IMR-90 (cell line): ENCODE data around the gene ING3. TPM values are rescaled to one million over a fixed set of nuclear protein-coding genes. Genes with fewer than 3 reads are reported as not detected.

Source experiments
- ATAC-seq: fragments of 200-7000 bp; cut with Tn5 transposase; 2 replicates; pipeline ENCODE4 v1.9.1; 2020; ENCODE audit warnings: low read depth, mild to moderate bottlenecking, moderate library complexity
- BruUV-seq: library from RNA; stranded (reverse); fragments of 400-500 nt; replicated peaks from 2 replicates; lab custom pipeline; 2021; lab: Mats Ljungman, UMichigan
- CTCF ChIA-PET: fragments of 300-600 bp; formaldehyde crosslinking; extraction: SDS; loops from one replicate; lab custom pipeline; 2021; ENCODE audit warnings: antibody characterized with exemption; lab: Yijun Ruan, JAX
- POLR2A ChIA-PET: fragments of 300-600 bp; sonication (Branson Sonifier 250); formaldehyde crosslinking; loops from one replicate; lab custom pipeline; 2022; ENCODE audit warnings: antibody characterized with exemption; ENCODE audit not compliant: unreplicated experiment; lab: Charles Lee
- DNase-seq: peaks from one replicate; pipeline ENCODE4 v3.0.0; 2013
- H2AFZ ChIP-seq: replicated peaks from 2 replicates; pipeline ENCODE3; 2013; ENCODE audit warnings: low read length, mild to moderate bottlenecking; ENCODE audit not compliant: poor library complexity
- H2AK5ac ChIP-seq: 2 replicates; pipeline ENCODE4 v1.6.1; 2013; ENCODE audit warnings: low read depth, low read length, inconsistent platforms
- H2AK9ac ChIP-seq: replicated peaks from 2 replicates; pipeline ENCODE3; 2013; ENCODE audit warnings: mild to moderate bottlenecking, low read depth, low read length, moderate library complexity; ENCODE audit not compliant: poor library complexity
- H2BK120ac ChIP-seq: 2 replicates; pipeline ENCODE4 v1.6.1; 2013; ENCODE audit warnings: low read depth, low read length, inconsistent platforms
- H2BK15ac ChIP-seq: 3 replicates; pipeline ENCODE4 v1.6.1; 2013; ENCODE audit warnings: low read depth, low read length, inconsistent platforms
- H2BK20ac ChIP-seq: 2 replicates; pipeline ENCODE4 v1.6.1; 2013; ENCODE audit warnings: low read depth, mild to moderate bottlenecking, inconsistent platforms, low read length, moderate library complexity
- H2BK5ac ChIP-seq: 2 replicates; pipeline ENCODE4 v1.6.1; 2013; ENCODE audit warnings: mild to moderate bottlenecking, low read depth, low read length, inconsistent platforms; ENCODE audit not compliant: poor library complexity, severe bottlenecking
- H3K14ac ChIP-seq: replicated peaks from 2 replicates; pipeline ENCODE4 v1.6.1; 2013; ENCODE audit warnings: low read depth, low read length, inconsistent platforms
- H3K18ac ChIP-seq: 2 replicates; pipeline ENCODE4 v1.6.1; 2013; ENCODE audit warnings: low read depth, low read length, control low read depth
- H3K23ac ChIP-seq: 2 replicates; pipeline ENCODE4 v1.6.1; 2013; ENCODE audit warnings: low read depth, low read length, inconsistent platforms
- H3K27ac ChIP-seq: 2 replicates; pipeline ENCODE4 v1.5.1; 2013; ENCODE audit warnings: mild to moderate bottlenecking, control low read depth, low read length; ENCODE audit not compliant: insufficient read depth
- H3K27me3 ChIP-seq: 2 replicates; pipeline ENCODE4 v1.6.1; 2013; ENCODE audit warnings: low read length; ENCODE audit not compliant: control insufficient read depth, insufficient read depth
- H3K36me3 ChIP-seq: 2 replicates; pipeline ENCODE4 v1.6.1; 2013; ENCODE audit warnings: low read length, mixed read lengths; ENCODE audit not compliant: control insufficient read depth, insufficient read depth
- H3K4ac ChIP-seq: 2 replicates; pipeline ENCODE4 v1.6.1; 2013; ENCODE audit warnings: low read depth, low read length, inconsistent platforms
- H3K4me1 ChIP-seq: 2 replicates; pipeline ENCODE4 v1.6.1; 2013; ENCODE audit warnings: low read length, mixed read lengths; ENCODE audit not compliant: control insufficient read depth, insufficient read depth
- H3K4me2 ChIP-seq: 2 replicates; pipeline ENCODE4 v1.6.1; 2013; ENCODE audit warnings: low read depth, mild to moderate bottlenecking, control low read depth, low read length, moderate library complexity
- H3K4me3 ChIP-seq: 2 replicates; pipeline ENCODE4 v1.5.1; 2013; ENCODE audit warnings: low read depth, mild to moderate bottlenecking, control low read depth, low read length, moderate library complexity; ENCODE audit not compliant: insufficient read depth
- H3K56ac ChIP-seq: 2 replicates; pipeline ENCODE4 v1.6.1; 2013; ENCODE audit warnings: low read length, inconsistent platforms; ENCODE audit not compliant: insufficient read depth; ENCODE audit errors: extremely low read depth
- H3K79me1 ChIP-seq, 2 experiments: 2 replicates each; pipeline ENCODE4 v1.6.1; 2013; ENCODE audit warnings: low read length in 2 of 2, inconsistent platforms in 1 of 2, low read depth in 1 of 2
- H3K9ac ChIP-seq: 2 replicates; pipeline ENCODE4 v1.6.1; 2013; ENCODE audit warnings: low read depth, low read length, control low read depth
- H3K9me1 ChIP-seq: 2 replicates; pipeline ENCODE4 v1.6.1; 2013; ENCODE audit warnings: low read length, inconsistent platforms; ENCODE audit not compliant: insufficient read depth
- H3K9me3 ChIP-seq: 2 replicates; pipeline ENCODE4 v1.6.1; 2013; ENCODE audit warnings: low read length; ENCODE audit not compliant: control insufficient read depth, insufficient read depth
- H4K20me1 ChIP-seq: 2 replicates; pipeline ENCODE4 v1.6.1; 2013; ENCODE audit warnings: low read length, inconsistent platforms; ENCODE audit not compliant: insufficient read depth
- H4K5ac ChIP-seq: 2 replicates; pipeline ENCODE4 v1.6.1; 2013; ENCODE audit warnings: mild to moderate bottlenecking, low read depth, low read length, control low read depth
- H4K8ac ChIP-seq, 2 experiments: 2 replicates each; pipeline ENCODE4 v1.6.1; 2013; ENCODE audit warnings: low read depth in 2 of 2, low read length in 2 of 2, control low read depth in 1 of 2, inconsistent platforms in 1 of 2
- H4K91ac ChIP-seq: 2 replicates; pipeline ENCODE4 v1.6.1; 2013; ENCODE audit warnings: low read depth, low read length, inconsistent platforms; ENCODE audit not compliant: insufficient read depth
- BHLHE40 ChIP-seq: fragments of 150-350 bp; IDR thresholded peaks from 2 replicates; pipeline ENCODE4 v1.6.1; 2016; ENCODE audit warnings: mild to moderate bottlenecking, low read depth, low read length
- CEBPB ChIP-seq: IDR thresholded peaks from 2 replicates; pipeline ENCODE4 v1.6.1; 2012; ENCODE audit warnings: low read depth, low read length, improper control_type of control experiment
- CHD1 ChIP-seq: IDR thresholded peaks from 2 replicates; pipeline ENCODE4 v1.6.1; 2012; ENCODE audit warnings: low read depth, low read length, improper control_type of control experiment
- FOS ChIP-seq: fragments of 150-350 bp; IDR thresholded peaks from 2 replicates; pipeline ENCODE4 v1.6.1; 2016; ENCODE audit warnings: low read depth, low read length
- MAFK ChIP-seq: IDR thresholded peaks from 2 replicates; pipeline ENCODE4 v1.6.1; 2012; ENCODE audit warnings: low read depth, low read length, improper control_type of control experiment
- MAZ ChIP-seq: IDR thresholded peaks from 2 replicates; pipeline ENCODE4 v1.6.1; 2012; ENCODE audit warnings: low read depth, mild to moderate bottlenecking, low read length, improper control_type of control experiment, moderate library complexity, borderline replicate concordance
- MXI1 ChIP-seq: IDR thresholded peaks from 2 replicates; pipeline ENCODE4 v1.6.1; 2012; ENCODE audit warnings: low read depth, mild to moderate bottlenecking, low read length, moderate library complexity, borderline replicate concordance
- NFE2L2 ChIP-seq: fragments of 150-350 bp; IDR thresholded peaks from 2 replicates; pipeline ENCODE4 v1.6.1; 2016; ENCODE audit warnings: low read depth, mild to moderate bottlenecking, low read length
- POLR2A ChIP-seq: IDR thresholded peaks from 2 replicates; pipeline ENCODE4 v1.6.1; 2012; ENCODE audit warnings: mild to moderate bottlenecking, low read depth, low read length
- RAD21 ChIP-seq: IDR thresholded peaks from 2 replicates; pipeline ENCODE4 v1.6.1; 2012; ENCODE audit warnings: low read length, improper control_type of control experiment
- RFX5 ChIP-seq: IDR thresholded peaks from 2 replicates; pipeline ENCODE4 v1.8.0; 2012; ENCODE audit warnings: low read depth, mild to moderate bottlenecking, low read length, moderate library complexity
- WGBS, 2 experiments: methylation state at CpG; one replicate each; pipeline versions ENCODE4 v1.1.5 to v1.1.7; 2013; ENCODE audit warnings: missing lambda C conversion rate in 2 of 2; ENCODE audit not compliant: insufficient read length in 1 of 2; ENCODE audit errors: extremely low coverage in 2 of 2; 5-methylcytosine and 5-hydroxymethylcytosine counted together
- dilution Hi-C: fragments of 300-500 bp; cut with HindIII; formaldehyde crosslinking; loops from one replicate; pipeline ENCODE4 v1.14.3; 2018; ENCODE audit warnings: low sequenced_read_pairs; ENCODE audit not compliant: unreplicated experiment
- in situ Hi-C: fragments of 300-500 bp; cut with MboI; formaldehyde crosslinking; loops from 3 replicates; pipeline ENCODE4 v1.14.3; 2019; ENCODE audit warnings: low sequenced_read_pairs, inconsistent platforms, mixed read lengths
- intact Hi-C: fragments of 100-400 bp; cut with micrococcal nuclease; formaldehyde crosslinking; loops from 2 replicates; pipeline ENCODE4 v1.10.0; 2022
- polyA plus RNA-seq, 3 experiments: library from polyadenylated mRNA; depleted of rRNA; stranded (reverse); fragments of >200 nt; gene quantifications; 2 replicates each; pipeline ENCODE4 v1.2.3, GENCODE V29; 2012; ENCODE audit warnings: low replicate concordance in 1 of 3
- total RNA-seq: library from RNA; depleted of rRNA; stranded (reverse); fragments of >200 nt; gene quantifications from 2 replicates; pipeline ENCODE4 v1.2.3, GENCODE V29; 2012
- TF ChIP-seq, protein P1 (sequence below): fragments of 150-350 bp; IDR thresholded peaks from 2 replicates; pipeline ENCODE4 v1.6.1; 2016; ENCODE audit warnings: low read depth, mild to moderate bottlenecking, low read length, moderate library complexity, borderline replicate concordance
- TF ChIP-seq, protein P2 (sequence below): fragments of 150-350 bp; IDR thresholded peaks from 2 replicates; pipeline ENCODE4 v1.6.1; 2017; ENCODE audit warnings: mild to moderate bottlenecking, antibody characterized with exemption, low read length, low read depth
- TF ChIP-seq, protein P3 (sequence below): conservative IDR thresholded peaks from 2 replicates; pipeline ENCODE4 v1.5.1; 2012; ENCODE audit warnings: mild to moderate bottlenecking, low read depth, low read length, improper control_type of control experiment

Gene ING3
- total and polyA plus RNA-seq, 2 of the 4 experiments (the other 2 are of a cell fraction), result 7.2 to 11.3 TPM

DNA sequence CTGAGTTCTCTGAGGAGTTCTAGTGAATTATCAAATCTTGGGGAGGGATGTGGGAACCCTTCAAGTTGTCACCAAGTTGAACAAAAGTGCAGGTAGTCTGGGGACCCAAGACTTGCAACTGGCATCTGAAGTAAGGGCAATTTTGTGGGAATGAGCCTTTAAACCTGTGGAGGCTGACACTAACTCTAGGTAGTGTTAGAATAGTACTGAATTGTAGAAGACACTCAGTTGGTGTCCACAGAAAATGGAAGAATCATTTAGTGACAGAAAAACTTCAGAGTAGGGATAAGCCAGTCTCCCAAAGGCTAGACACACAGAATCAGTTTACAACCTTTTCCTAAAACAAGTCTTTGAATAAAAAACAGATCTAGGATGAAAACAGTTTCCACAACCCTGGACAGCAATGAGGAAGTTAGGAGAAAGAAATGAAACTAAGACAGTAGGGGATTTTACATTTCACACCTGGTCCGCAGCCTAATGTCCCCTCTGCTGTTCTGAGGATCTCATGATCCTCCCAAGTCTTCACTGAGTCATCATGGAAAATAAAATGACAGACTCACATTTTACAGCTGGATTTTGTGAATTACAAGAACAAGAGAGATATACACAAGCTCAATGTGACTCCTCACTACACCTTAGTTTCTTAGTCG lies 23.0 kb upstream of the ING3 start:
- Histone ChIP-seq H4K91ac (no peak overlapping the region), H3K4me2 (no peak overlapping the region), H2BK120ac (no peak overlapping the region), H3K9me1 (no peaks in the 10 kb centered on the region), H2AFZ (no peak overlapping the region), H2BK5ac (no peak overlapping the region), H3K9me3 (no peaks in the 10 kb centered on the region), H3K14ac (no peak overlapping the region), H3K9ac (no peak overlapping the region), H2AK9ac (no peak overlapping the region), H4K5ac (no peak overlapping the region), H2AK5ac (no peak overlapping the region), H3K4me1 (no peaks in the 10 kb centered on the region), H3K18ac (no peak overlapping the region), H3K79me1 (no peaks in the 10 kb centered on the region), H4K20me1 (no peaks in the 10 kb centered on the region), H3K23ac (no peak overlapping the region), H3K27me3 (no peaks in the 10 kb centered on the region), H3K4me3 (no peak overlapping the region), H3K4ac (no peak overlapping the region), H2BK15ac (no peak overlapping the region), H3K36me3 (no peaks in the 10 kb centered on the region), H3K27ac (no peak overlapping the region), H3K56ac (no peak overlapping the region), H2BK20ac (no peak overlapping the region), H4K8ac (no peak overlapping the region)
- in situ Hi-C loops, result loop anchor here (10.0 kb wide), 1 partner anchor 123 kb away; no protein-coding TSS in a partner anchor
- dilution Hi-C loops, result no loop called here
- POLR2A ChIA-PET, result interaction anchor here (0.5 kb wide), 1 partner anchor 227 kb away, joined by 4 read pairs; no protein-coding TSS in a partner anchor
- no CpG with 5 or more reads among the region's 2 CpGs for WGBS, 2 experiments
- TF ChIP-seq RAD21, result no peak
- TF ChIP-seq FOS, result no peak
- TF ChIP-seq BHLHE40, result no peak
- TF ChIP-seq MAFK, result no peak
- TF ChIP-seq RFX5, result no peak
- TF ChIP-seq NFE2L2, result no peak
- TF ChIP-seq, protein P1, sequence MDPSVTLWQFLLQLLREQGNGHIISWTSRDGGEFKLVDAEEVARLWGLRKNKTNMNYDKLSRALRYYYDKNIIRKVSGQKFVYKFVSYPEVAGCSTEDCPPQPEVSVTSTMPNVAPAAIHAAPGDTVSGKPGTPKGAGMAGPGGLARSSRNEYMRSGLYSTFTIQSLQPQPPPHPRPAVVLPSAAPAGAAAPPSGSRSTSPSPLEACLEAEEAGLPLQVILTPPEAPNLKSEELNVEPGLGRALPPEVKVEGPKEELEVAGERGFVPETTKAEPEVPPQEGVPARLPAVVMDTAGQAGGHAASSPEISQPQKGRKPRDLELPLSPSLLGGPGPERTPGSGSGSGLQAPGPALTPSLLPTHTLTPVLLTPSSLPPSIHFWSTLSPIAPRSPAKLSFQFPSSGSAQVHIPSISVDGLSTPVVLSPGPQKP, result no peak
- TF ChIP-seq MXI1, result no peak
- TF ChIP-seq, protein P2, sequence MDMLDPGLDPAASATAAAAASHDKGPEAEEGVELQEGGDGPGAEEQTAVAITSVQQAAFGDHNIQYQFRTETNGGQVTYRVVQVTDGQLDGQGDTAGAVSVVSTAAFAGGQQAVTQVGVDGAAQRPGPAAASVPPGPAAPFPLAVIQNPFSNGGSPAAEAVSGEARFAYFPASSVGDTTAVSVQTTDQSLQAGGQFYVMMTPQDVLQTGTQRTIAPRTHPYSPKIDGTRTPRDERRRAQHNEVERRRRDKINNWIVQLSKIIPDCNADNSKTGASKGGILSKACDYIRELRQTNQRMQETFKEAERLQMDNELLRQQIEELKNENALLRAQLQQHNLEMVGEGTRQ, result no peak
- no peak for TF ChIP-seq MAZ
- TF ChIP-seq CHD1, result no peak
- TF ChIP-seq, protein P3, sequence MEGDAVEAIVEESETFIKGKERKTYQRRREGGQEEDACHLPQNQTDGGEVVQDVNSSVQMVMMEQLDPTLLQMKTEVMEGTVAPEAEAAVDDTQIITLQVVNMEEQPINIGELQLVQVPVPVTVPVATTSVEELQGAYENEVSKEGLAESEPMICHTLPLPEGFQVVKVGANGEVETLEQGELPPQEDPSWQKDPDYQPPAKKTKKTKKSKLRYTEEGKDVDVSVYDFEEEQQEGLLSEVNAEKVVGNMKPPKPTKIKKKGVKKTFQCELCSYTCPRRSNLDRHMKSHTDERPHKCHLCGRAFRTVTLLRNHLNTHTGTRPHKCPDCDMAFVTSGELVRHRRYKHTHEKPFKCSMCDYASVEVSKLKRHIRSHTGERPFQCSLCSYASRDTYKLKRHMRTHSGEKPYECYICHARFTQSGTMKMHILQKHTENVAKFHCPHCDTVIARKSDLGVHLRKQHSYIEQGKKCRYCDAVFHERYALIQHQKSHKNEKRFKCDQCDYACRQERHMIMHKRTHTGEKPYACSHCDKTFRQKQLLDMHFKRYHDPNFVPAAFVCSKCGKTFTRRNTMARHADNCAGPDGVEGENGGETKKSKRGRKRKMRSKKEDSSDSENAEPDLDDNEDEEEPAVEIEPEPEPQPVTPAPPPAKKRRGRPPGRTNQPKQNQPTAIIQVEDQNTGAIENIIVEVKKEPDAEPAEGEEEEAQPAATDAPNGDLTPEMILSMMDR, result no peak
- no peak for TF ChIP-seq POLR2A
- TF ChIP-seq CEBPB, result no peak
- intact Hi-C loops, result loop anchor here (5.0 kb wide), 1 partner anchor 45 kb away; no protein-coding TSS in a partner anchor
- BruUV-seq, result no TSS peak
- no peak for ATAC-seq
- CTCF ChIA-PET, result no interaction called here
- no peak for DNase-seq
